ENCODE data around the gene KIAA2012. TPM values are rescaled to one million over a fixed set of nuclear protein-coding genes. Genes with fewer than 3 reads are reported as not detected.

The KIAA2012 gene
- total RNA-seq, 1 donor from 2014 or later: not detected

- Mint-ChIP-seq H3K9me3 (no peaks in the 10 kb centered on the region), H3K4me3 (no peak overlapping the region), H3K36me3 (ENCODE audit: low read depth) (no peaks in the 10 kb centered on the region), H3K27ac (no peak overlapping the region), H3K27me3 (peaks cover 8% of the 10 kb centered on the region), H3K4me1 (no peaks in the 10 kb centered on the region)
- ChIA-PET POLR2A (no interaction called here), CTCF (interaction anchor here (1.2 to 7.2 kb wide), 7 partner anchors 8 to 946 kb away, joined by 3 to 142 read pairs (median 3); no protein-coding TSS in a partner anchor)
- intact Hi-C loops (cut with micrococcal nuclease): loop anchor here (1.0 to 5.0 kb wide), 8 partner anchors 144 to 942 kb away; no protein-coding TSS in a partner anchor
- TF ChIP-seq CTCF (IDR thresholded peaks at IDR 0.05): peak; percentile 57
- peak; percentile 66 for ATAC-seq (ENCODE audit: low read depth)
- DNase-seq: no peak
Observed at GRCh38 chr2:202178346-202178958, 105.4 kb downstream of the KIAA2012 start.

GRCh38 chr2:202184557-202184956 lies 111.5 kb downstream of the KIAA2012 start:
- H3K9me3 Mint-ChIP-seq: no peaks in the 10 kb centered on the region
- H3K4me1 Mint-ChIP-seq: no peaks in the 10 kb centered on the region
- peaks cover 10% of the 10 kb centered on the region for H3K27me3 Mint-ChIP-seq
- H3K27ac Mint-ChIP-seq: no peak overlapping the region
- intact Hi-C loops (cut with micrococcal nuclease): no loop called here
- POLR2A ChIA-PET: no interaction called here
- DNase-seq (no peak), ATAC-seq (ENCODE audit: low read depth) (no peak)
- no peak for TF ChIP-seq CTCF (IDR thresholded peaks at IDR 0.05)
- no peak overlapping the region for H3K4me3 Mint-ChIP-seq
- no peaks in the 10 kb centered on the region for H3K36me3 Mint-ChIP-seq (ENCODE audit: low read depth)
- CTCF ChIA-PET: interaction anchor here (0.7 to 1.0 kb wide), 2 partner anchors 143 to 324 kb away, joined by 3 read pairs; no protein-coding TSS in a partner anchor

- intact Hi-C loops (cut with micrococcal nuclease): no loop called here
- no peaks in the 10 kb centered on the region for H3K4me1 Mint-ChIP-seq
- H3K9me3 Mint-ChIP-seq: no peaks in the 10 kb centered on the region
- no peak for ATAC-seq (ENCODE audit: low read depth)
- H3K4me3 Mint-ChIP-seq: no peak overlapping the region
- CTCF ChIA-PET: interaction anchor here (0.7 to 1.0 kb wide), 2 partner anchors 144 to 324 kb away, joined by 3 read pairs; no protein-coding TSS in a partner anchor
- peaks cover 10% of the 10 kb centered on the region for H3K27me3 Mint-ChIP-seq
- no peak for TF ChIP-seq CTCF (IDR thresholded peaks at IDR 0.05)
- POLR2A ChIA-PET: no interaction called here
- H3K27ac Mint-ChIP-seq: no peak overlapping the region
- no peaks in the 10 kb centered on the region for H3K36me3 Mint-ChIP-seq (ENCODE audit: low read depth)
- no peak for DNase-seq
Observed at GRCh38 chr2:202185156-202185555, 112.1 kb downstream of the KIAA2012 start.

- ATAC-seq (ENCODE audit: low read depth): no peak
- no peak overlapping the region for H3K27ac Mint-ChIP-seq
- ChIA-PET CTCF (interaction anchor here (0.9 kb wide), 1 partner anchor 9 kb away, joined by 3 read pairs; no protein-coding TSS in a partner anchor), POLR2A (no interaction called here)
- intact Hi-C loops (cut with micrococcal nuclease): no loop called here
- peaks cover 10% of the 10 kb centered on the region for H3K27me3 Mint-ChIP-seq
- no peaks in the 10 kb centered on the region for H3K4me1 Mint-ChIP-seq
- H3K36me3 Mint-ChIP-seq (ENCODE audit: low read depth): no peaks in the 10 kb centered on the region
- no peaks in the 10 kb centered on the region for H3K9me3 Mint-ChIP-seq
- TF ChIP-seq CTCF (IDR thresholded peaks at IDR 0.05): no peak
- H3K4me3 Mint-ChIP-seq: no peak overlapping the region
- no peak for DNase-seq
Observed at GRCh38 chr2:202186641-202187202, 113.7 kb downstream of the KIAA2012 start.

GRCh38 chr2:202187570-202187969 lies 114.5 kb downstream of the KIAA2012 start:
- no peak for ATAC-seq (ENCODE audit: low read depth)
- H3K36me3 Mint-ChIP-seq (ENCODE audit: low read depth): no peaks in the 10 kb centered on the region
- H3K27ac Mint-ChIP-seq: no peak overlapping the region
- H3K27me3 Mint-ChIP-seq: peaks cover 10% of the 10 kb centered on the region
- no peaks in the 10 kb centered on the region for H3K9me3 Mint-ChIP-seq
- no peak overlapping the region for H3K4me3 Mint-ChIP-seq
- no peaks in the 10 kb centered on the region for H3K4me1 Mint-ChIP-seq
- no peak for DNase-seq
- POLR2A ChIA-PET: interaction anchor here (0.6 kb wide), 1 partner anchor 987 kb away, joined by 3 read pairs; no protein-coding TSS in a partner anchor
- intact Hi-C loops (cut with micrococcal nuclease): no loop called here
- CTCF ChIA-PET: no interaction called here
- TF ChIP-seq CTCF (IDR thresholded peaks at IDR 0.05): no peak

All from activated B cell treated with CpG ODN at 0.5 μM for 24 hours (primary cell).